WERI-Rb-1 (cell line): ENCODE results near the gene FSTL1.
A peak's percentile ranks its signal among the peaks of the same experiment; 100 is the strongest.

Experiments
- DNase-seq: peaks from one replicate; pipeline ENCODE4 v3.0.0-alpha.2; 2020
- H3K27ac ChIP-seq: fragments of 250-450 bp; sonication (Bioruptor Pico); 2 replicates; pipeline ENCODE4 v1.5.1; 2020; ENCODE audit warnings: mild to moderate bottlenecking, moderate library complexity
- H3K27me3 ChIP-seq: fragments of 250-450 bp; sonication (Bioruptor Pico); 2 replicates; pipeline ENCODE4 v1.5.1; 2021; ENCODE audit warnings: mild to moderate bottlenecking, low read depth, moderate library complexity; ENCODE audit not compliant: insufficient read depth, severe bottlenecking
- H3K36me3 ChIP-seq: fragments of 250-450 bp; sonication (Bioruptor Pico); 2 replicates; pipeline ENCODE4 v1.5.1; 2020; ENCODE audit warnings: mild to moderate bottlenecking, moderate library complexity
- H3K4me3 ChIP-seq: 2 replicates; pipeline ENCODE4 v1.5.1; 2011; ENCODE audit warnings: low read depth, mild to moderate bottlenecking, control low read depth, low read length
- H3K9me3 ChIP-seq: fragments of 250-450 bp; sonication (Bioruptor Pico); 2 replicates; pipeline ENCODE4 v1.5.1; 2021; ENCODE audit warnings: mild to moderate bottlenecking, moderate library complexity; ENCODE audit not compliant: severe bottlenecking
- CTCF ChIP-seq: IDR thresholded peaks from 2 replicates; pipeline ENCODE4 v1.5.1; 2011; ENCODE audit warnings: low read depth, mild to moderate bottlenecking, control low read depth, inconsistent platforms, low read length

The FSTL1 gene

GRCh38 chr3:120452816-120453215 lies 2.0 kb upstream of the FSTL1 start:
- Histone ChIP-seq H3K9me3 (peaks cover 2% of the 10 kb centered on the region), H3K36me3 (peaks cover 6% of the 10 kb centered on the region; the same call in 1 of the 2 replicates), H3K4me3 (no peak overlapping the region), H3K27me3 (no peaks in the 10 kb centered on the region), H3K27ac (no peak overlapping the region)
- TF ChIP-seq CTCF = no peak
- DNase-seq = no peak

GRCh38 chr3:120451806-120452205 lies 1.0 kb upstream of the FSTL1 start:
- DNase-seq = no peak
- Histone ChIP-seq H3K36me3 (peaks cover 6% of the 10 kb centered on the region), H3K27me3 (no peaks in the 10 kb centered on the region), H3K9me3 (peaks cover 2% of the 10 kb centered on the region), H3K4me3 (no peak overlapping the region; the same call in 1 of the 2 replicates), H3K27ac (peak overlapping the region; percentile 89)
- no peak for TF ChIP-seq CTCF

GRCh38 chr3:120451272-120451761 lies 525 bp upstream of the FSTL1 start:
- H3K4me3 ChIP-seq = peak overlapping the region; percentile 70
- peak; percentile 59 for DNase-seq
- H3K27me3 ChIP-seq = no peaks in the 10 kb centered on the region
- peak overlapping the region; percentile 89 for H3K27ac ChIP-seq
- peaks cover 2% of the 10 kb centered on the region for H3K9me3 ChIP-seq
- TF ChIP-seq CTCF = no peak
- H3K36me3 ChIP-seq = peaks cover 6% of the 10 kb centered on the region

- no peak for DNase-seq
Measured at GRCh38 chr3:120449701-120450599, 842 bp downstream of the FSTL1 start.

GRCh38 chr3:120449251-120449650 lies 1.5 kb downstream of the FSTL1 start:
- DNase-seq = no peak
- peak overlapping the region; percentile 26; the same call in 1 of the 2 replicates for H3K27ac ChIP-seq
- TF ChIP-seq CTCF = no peak
- H3K36me3 ChIP-seq = peaks cover 16% of the 10 kb centered on the region
- H3K4me3 ChIP-seq = peak overlapping the region; percentile 70
- peaks cover 2% of the 10 kb centered on the region for H3K9me3 ChIP-seq
- no peaks in the 10 kb centered on the region for H3K27me3 ChIP-seq

More at GRCh38 chr3:120449701-120450599, 842 bp downstream of the FSTL1 start:
- peaks cover 2% of the 10 kb centered on the region for H3K9me3 ChIP-seq
- H3K27me3 ChIP-seq = no peaks in the 10 kb centered on the region
- H3K27ac ChIP-seq = peak overlapping the region; percentile 89
- peak overlapping the region; percentile 70 for H3K4me3 ChIP-seq
- H3K36me3 ChIP-seq = peaks cover 15% of the 10 kb centered on the region
- no peak for TF ChIP-seq CTCF
